Measurements from ENCODE around the gene CDKL5. TPM values are rescaled to one million over a fixed set of nuclear protein-coding genes. Genes with fewer than 3 reads are reported as not detected.
A peak's percentile ranks its signal among the peaks of the same experiment; 100 is the strongest.

Gene CDKL5
- 10 to 100 TPM; 27.1 to 37.6 TPM for total RNA-seq
- polyA plus RNA-seq (ENCODE audit: insufficient read length in 6 of 6), result 10 to 100 TPM; 10.6 to 13.2 (median 12.6) TPM
- long read RNA-seq, donor 1, result 0 reads
- long read RNA-seq, donor 2, result 0 reads
- long read RNA-seq, donor 3, result 0 reads
- long read RNA-seq, donor 4, partial matches to known transcripts, result 1 of 4 reads
- long read RNA-seq, donor 4, other reads (novel, unspliced or antisense), result 3 of 4 reads
- long read RNA-seq, donor 5, result 0 reads
- long read RNA-seq, donor 6, result 0 reads
- long read RNA-seq, donor 7, result 0 reads
- long read RNA-seq, donor 8, result 0 reads
- long read RNA-seq, donor 9, result 0 reads
- long read RNA-seq, donor 10, result 0 reads
- long read RNA-seq, donor 11, result 0 reads
- long read RNA-seq, donor 12, result 0 reads

DNA sequence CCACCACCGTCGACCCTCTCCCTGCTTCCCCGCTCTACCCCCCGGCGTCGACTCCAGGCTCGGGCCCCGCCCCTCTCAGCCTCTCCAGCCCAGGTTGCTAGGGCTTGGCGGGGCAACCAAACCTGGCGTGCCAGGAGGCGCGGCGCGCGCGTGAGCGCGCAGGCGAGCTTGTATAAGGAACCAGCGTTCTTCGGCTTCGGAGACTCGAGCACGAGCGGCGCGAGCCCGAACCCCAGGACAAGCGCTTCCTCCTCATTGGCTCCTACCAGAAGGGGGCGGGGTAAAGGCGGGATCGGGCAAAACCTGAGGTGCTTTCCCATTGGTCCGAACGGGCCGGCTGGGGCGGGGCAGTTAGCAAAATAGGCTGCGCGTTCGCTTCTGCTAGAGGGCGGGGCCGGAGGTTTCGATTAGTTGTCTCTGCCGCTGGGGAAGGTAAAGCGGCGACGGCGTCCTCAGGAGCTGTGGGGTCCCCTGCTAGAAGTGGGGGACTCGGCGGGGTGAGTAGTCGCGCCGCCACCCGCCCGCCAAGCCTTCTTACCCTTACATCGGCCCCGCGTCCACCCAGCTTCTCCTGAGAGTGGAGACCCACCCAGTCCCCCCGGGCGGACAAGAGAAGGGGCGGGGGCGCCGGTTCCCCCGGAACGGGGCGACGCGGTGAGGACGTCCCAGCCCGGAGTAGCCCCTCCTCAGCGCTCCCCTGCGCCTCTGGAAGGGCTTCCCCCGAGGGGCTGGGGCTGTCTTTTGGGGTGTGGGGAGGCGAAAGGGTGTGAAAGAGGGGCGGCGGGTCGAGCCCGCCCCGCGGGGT, at the start of gene CDKL5:
Gene CDKL5 (plus strand): TSS at position 410 of the 805 bp plus-strand sequence. CDS start 81,489 bp downstream, outside the sequence.
- Histone ChIP-seq H3K4me3 (peak within 1 kb of the TSS; percentile 54 to 62), H3K9me3 (no peaks in the 10 kb centered on the region), H3K36me3 (no peaks in the 10 kb centered on the region), H3K4me1 (peaks cover 0 to 8% of the 10 kb centered on the region in 2 donors), H3K27me3 (peaks cover 0 to 5% of the 10 kb centered on the region in 2 donors), H3K27ac (peak within 1 kb of the TSS; percentile 59 to 78)
- DNase-seq, result peak; percentile 94 to 98 (median 98)
- intact Hi-C loops (cut with DNase I), result no loop called here
- TF ChIP-seq, protein P1, sequence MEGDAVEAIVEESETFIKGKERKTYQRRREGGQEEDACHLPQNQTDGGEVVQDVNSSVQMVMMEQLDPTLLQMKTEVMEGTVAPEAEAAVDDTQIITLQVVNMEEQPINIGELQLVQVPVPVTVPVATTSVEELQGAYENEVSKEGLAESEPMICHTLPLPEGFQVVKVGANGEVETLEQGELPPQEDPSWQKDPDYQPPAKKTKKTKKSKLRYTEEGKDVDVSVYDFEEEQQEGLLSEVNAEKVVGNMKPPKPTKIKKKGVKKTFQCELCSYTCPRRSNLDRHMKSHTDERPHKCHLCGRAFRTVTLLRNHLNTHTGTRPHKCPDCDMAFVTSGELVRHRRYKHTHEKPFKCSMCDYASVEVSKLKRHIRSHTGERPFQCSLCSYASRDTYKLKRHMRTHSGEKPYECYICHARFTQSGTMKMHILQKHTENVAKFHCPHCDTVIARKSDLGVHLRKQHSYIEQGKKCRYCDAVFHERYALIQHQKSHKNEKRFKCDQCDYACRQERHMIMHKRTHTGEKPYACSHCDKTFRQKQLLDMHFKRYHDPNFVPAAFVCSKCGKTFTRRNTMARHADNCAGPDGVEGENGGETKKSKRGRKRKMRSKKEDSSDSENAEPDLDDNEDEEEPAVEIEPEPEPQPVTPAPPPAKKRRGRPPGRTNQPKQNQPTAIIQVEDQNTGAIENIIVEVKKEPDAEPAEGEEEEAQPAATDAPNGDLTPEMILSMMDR (IDR thresholded peaks at IDR 0.05), result no peak
- ATAC-seq, result peak; percentile 97

DNA sequence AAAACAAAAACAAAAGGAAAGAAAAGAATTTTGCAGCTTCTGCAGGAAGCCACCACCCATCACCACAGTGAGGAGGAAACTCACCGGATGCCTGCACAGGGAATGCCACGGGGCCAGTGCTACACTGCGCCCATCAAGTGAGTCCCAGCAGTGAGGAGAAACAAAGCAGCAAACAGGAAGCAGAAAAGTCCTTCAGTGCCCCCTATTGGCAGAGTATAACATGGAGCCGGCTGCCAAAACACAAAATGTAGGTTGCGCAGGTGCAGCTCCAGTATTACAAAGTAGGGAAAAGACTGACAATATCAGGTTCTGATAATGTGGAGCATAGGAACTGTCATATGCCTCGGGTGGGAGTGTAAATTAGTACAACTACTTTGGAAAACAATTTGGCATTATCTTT, 47.6 kb upstream of the CDKL5 start:
- peak; percentile 75 for ATAC-seq
- intact Hi-C loops (cut with DNase I), result no loop called here
- H3K4me3 ChIP-seq, result no peak overlapping the region
- H3K27me3 ChIP-seq, result no peaks in the 10 kb centered on the region
- no peaks in the 10 kb centered on the region for H3K9me3 ChIP-seq
- H3K4me1 ChIP-seq, result no peaks in the 10 kb centered on the region
- TF ChIP-seq, protein P1 (IDR thresholded peaks at IDR 0.05), result peak in 1 of 2 donors; percentile 40
- H3K27ac ChIP-seq, result no peak overlapping the region
- DNase-seq, result no peak
- H3K36me3 ChIP-seq, result no peaks in the 10 kb centered on the region

DNA sequence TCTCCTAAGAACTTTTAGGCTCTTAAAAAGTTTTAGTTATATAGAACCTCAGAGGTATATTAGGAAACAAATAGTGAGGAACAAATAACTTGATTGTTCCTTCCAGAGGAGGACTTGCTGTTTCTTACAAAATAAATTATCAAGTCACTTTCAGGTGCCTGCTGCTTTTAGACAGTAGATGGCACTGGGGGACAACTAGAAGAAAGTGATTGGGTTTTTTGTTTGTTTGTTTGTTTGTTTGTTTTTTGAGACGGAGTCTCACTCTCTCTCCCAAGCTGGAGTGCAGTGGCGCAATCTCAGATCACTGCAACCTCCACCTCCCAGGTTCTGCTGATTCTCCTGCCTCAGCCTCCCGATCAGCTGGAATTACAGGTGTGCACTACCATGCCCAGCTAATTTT, 35.4 kb upstream of the CDKL5 start:
- Histone ChIP-seq H3K4me1 (no peaks in the 10 kb centered on the region), H3K27me3 (no peaks in the 10 kb centered on the region), H3K9me3 (no peaks in the 10 kb centered on the region), H3K36me3 (no peaks in the 10 kb centered on the region), H3K4me3 (no peak overlapping the region), H3K27ac (no peak overlapping the region)
- DNase-seq (no peak), ATAC-seq (no peak)
- TF ChIP-seq, protein P1 (IDR thresholded peaks at IDR 0.05), result no peak
- intact Hi-C loops (cut with DNase I), result loop anchor here in 1 of 2 donors (10.0 kb wide), 1 partner anchor 945 kb away; no protein-coding TSS in a partner anchor

DNA sequence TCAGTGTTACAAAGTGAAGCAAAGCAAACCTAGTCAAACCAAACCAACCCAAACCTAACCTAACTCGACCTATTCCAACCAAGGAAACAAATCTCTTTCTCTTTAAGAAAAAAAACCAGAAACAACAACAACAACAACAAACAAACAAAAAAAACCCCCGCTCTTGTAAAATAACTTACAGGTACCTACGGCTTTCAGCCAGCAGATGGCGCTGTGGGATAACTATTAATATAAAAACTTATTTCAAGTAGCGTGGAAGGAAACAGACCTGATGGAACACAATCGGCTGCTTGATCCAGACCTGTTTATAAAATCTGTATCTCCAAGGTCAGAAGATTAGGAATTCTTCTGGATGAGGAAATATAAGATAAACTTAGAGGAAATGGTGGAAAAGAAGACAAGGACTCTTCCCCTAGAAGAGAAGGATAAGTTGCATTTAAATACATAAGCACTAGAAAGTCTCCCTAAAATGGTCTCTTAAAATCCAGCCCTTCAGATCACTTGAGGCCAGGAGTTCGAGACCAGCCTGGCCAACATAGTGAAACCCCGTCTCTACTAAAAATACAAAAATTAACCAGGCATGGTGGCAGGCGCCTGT, 34.4 kb upstream of the CDKL5 start:
- Histone ChIP-seq H3K4me3 (no peak overlapping the region), H3K36me3 (no peaks in the 10 kb centered on the region), H3K4me1 (no peaks in the 10 kb centered on the region), H3K27me3 (no peaks in the 10 kb centered on the region), H3K27ac (no peak overlapping the region), H3K9me3 (no peaks in the 10 kb centered on the region)
- peak; percentile 82 for ATAC-seq
- TF ChIP-seq, protein P1 (IDR thresholded peaks at IDR 0.05), result peak; percentile 58 to 83
- intact Hi-C loops (cut with DNase I), result loop anchor here in 1 of 2 donors (10.0 kb wide), 1 partner anchor 944 kb away; no protein-coding TSS in a partner anchor
- peak in 3 of 4 donors; percentile 52 to 68 (median 59) for DNase-seq

Data from left lung (tissue), 14 donors.